ENCODE measurements around the gene WDFY4.

The WDFY4 gene

DNA sequence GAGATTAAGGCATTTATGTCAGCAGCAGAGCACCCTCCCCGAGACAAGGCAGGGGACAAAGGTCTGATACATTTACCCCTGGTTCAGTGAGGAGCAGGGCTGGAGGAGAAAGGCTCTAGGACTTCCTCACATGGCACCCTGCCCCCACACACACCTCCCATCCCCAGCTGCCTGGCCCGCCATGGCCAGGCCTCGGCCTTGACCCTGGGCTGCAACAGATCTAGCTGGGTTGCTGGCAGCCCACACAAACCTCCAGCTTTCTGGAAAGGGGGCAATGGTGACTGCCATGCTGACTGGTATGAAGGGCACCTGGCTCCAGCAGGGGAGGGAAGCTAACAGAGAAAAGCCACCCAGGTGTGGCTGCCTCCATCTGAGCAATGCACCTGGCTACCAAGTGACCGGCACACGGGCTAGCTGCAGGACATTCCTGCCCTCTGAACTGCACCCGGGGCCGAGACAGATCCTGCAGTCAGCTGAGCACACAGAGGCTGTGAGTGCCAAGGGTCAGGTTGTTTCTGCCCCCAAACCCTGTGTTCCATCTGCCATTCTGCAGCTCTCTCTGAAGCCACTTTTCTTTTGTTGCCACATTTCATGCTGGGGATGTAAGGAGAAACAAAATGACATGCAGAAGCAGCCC lies 340.8 kb downstream of the WDFY4 start:
- DNase-seq (ENCODE audit: low spot score) = no peak

DNA sequence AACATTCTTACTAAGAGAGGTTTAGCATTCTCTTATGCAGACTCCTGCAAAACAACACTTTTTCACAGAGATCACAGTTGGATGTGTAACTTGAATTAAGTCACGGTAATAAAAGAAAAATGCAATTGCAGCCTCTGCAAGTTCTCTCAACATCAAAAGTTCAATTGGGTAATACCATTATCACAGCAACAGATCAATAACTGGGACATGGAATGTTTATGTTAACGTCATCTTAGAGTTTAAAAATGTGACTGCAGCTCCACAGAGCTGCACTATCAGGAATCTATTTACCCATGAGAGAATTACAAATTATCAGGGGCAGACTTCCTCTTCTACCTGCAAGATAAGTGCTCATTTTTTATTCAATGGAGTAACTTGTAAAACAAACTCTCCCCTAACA lies 344.0 kb downstream of the WDFY4 start:
- no peak for DNase-seq (ENCODE audit: low spot score)

DNA sequence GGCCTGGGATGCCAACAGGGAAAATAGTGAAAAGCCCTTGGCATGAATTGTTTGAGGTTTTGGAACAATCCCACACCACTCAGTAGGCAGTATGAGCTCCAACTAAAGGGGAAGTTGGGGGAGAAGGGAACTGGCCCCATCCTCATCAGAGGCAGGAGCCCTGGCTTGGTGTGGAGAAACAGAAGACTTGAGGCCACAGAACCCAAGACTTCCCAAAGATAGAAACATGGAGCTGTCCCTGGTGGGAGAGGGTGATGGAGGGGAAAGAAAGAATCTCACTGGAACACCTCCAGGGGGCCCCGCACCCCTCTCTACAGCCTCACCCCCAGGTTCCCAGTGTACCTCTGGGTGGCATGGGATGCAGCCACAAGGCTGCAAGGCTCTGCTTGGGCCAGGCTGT lies 345.0 kb downstream of the WDFY4 start:
- no peak for DNase-seq (ENCODE audit: low spot score)
